Measurements from ENCODE around the gene FAM111A. TPM values are rescaled to one million over a fixed set of nuclear protein-coding genes. Genes with fewer than 3 reads are reported as not detected.
A peak's percentile ranks its signal among the peaks of the same experiment; 100 is the strongest.

The FAM111A gene
- total RNA-seq, 2 donors from 2014 or later, result 69.7 to 79.6 TPM

GRCh38 chr11:59179121-59179520, 36.5 kb downstream of the FAM111A start:
- H3K36me3 Mint-ChIP-seq, result no peaks in the 10 kb centered on the region
- H3K4me3 Mint-ChIP-seq, result no peak overlapping the region
- H3K27ac Mint-ChIP-seq, result no peak overlapping the region
- ATAC-seq (no peak), DNase-seq (ENCODE audit: low spot score) (no peak)
- peaks cover 0 to 6% of the 10 kb centered on the region in 2 donors for H3K4me1 Mint-ChIP-seq (ENCODE audit: low read depth in 2 of 2)
- no peaks in the 10 kb centered on the region for H3K9me3 Mint-ChIP-seq
- peaks cover 9 to 11% of the 10 kb centered on the region in 2 donors for H3K27me3 Mint-ChIP-seq

DNA sequence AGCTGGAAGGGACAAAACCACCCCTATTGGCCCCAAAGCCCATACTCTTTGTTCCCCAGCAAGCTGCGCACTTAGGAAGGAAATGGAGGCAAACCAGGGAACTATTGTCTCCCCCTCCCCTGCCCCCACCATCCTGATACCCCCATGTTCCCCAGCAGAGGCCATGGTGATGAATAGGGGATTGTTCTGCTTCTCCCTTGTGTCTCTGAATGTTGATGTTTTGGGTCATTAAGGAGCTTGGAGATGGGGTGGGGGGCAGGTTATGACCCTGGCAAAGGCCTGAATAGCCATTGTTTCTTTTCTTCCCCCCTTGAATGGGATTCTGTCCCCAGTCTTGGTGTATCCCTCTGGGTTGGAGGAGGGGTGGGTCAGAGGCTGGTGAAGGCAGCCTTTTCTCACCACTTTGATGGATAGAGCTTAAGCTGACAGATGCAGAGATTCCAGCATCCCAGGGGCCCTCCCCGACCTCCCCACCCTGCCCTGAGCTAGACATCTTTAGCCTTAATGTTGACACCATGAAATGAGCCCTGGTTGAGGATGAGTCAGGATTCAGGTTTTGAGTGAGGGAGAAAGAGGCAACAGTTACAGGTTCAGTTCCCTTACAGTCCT, 37.6 kb downstream of the FAM111A start:
- Mint-ChIP-seq H3K4me1 (ENCODE audit: low read depth in 2 of 2) (peaks cover 0 to 5% of the 10 kb centered on the region in 2 donors), H3K27me3 (peaks cover 10 to 11% of the 10 kb centered on the region in 2 donors), H3K4me3 (no peak overlapping the region), H3K27ac (no peak overlapping the region), H3K36me3 (no peaks in the 10 kb centered on the region), H3K9me3 (no peaks in the 10 kb centered on the region)
- DNase-seq (ENCODE audit: low spot score) (no peak), ATAC-seq (no peak)

GRCh38 chr11:59180907-59181306, 38.3 kb downstream of the FAM111A start:
- no peak overlapping the region for H3K27ac Mint-ChIP-seq
- H3K4me3 Mint-ChIP-seq, result no peak overlapping the region
- ATAC-seq, result no peak

DNA sequence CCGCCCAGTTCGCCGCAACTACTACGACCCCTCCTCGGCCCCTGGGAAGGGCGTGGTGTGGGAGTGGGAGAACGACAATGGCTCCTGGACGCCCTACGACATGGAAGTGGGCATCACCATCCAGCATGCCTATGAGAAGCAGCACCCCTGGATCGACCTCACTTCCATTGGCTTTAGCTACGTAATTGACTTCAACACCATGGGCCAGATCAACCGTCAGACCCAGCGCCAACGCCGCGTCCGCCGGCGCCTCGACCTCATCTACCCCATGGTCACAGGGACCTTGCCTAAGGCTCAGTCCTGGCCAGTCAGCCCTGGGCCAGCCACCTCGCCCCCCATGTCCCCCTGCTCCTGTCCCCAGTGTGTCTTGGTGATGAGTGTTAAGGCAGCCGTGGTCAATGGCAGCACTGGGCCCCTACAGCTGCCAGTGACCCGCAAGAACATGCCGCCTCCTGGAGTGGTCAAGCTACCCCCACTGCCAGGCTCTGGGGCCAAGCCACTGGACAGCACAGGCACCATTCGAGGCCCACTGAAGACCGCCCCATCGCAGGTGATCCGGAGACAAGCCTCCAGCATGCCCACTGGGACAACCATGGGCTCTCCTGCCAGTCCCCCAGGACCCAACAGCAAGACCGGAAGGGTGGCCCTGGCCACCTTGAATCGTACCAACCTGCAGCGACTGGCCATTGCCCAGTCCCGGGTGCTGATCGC, 39.2 kb downstream of the FAM111A start:
- Mint-ChIP-seq H3K4me1 (ENCODE audit: low read depth in 2 of 2) (peaks cover 0 to 5% of the 10 kb centered on the region in 2 donors), H3K27me3 (peaks cover 8 to 10% of the 10 kb centered on the region in 2 donors), H3K9me3 (no peaks in the 10 kb centered on the region), H3K4me3 (no peak overlapping the region), H3K36me3 (no peaks in the 10 kb centered on the region), H3K27ac (no peak overlapping the region)
- DNase-seq (ENCODE audit: low spot score) (no peak), ATAC-seq (no peak)

More at GRCh38 chr11:59180907-59181306, 38.3 kb downstream of the FAM111A start:
- no peak for DNase-seq (ENCODE audit: low spot score)
- H3K9me3 Mint-ChIP-seq, result no peaks in the 10 kb centered on the region
- H3K36me3 Mint-ChIP-seq, result no peaks in the 10 kb centered on the region
- H3K27me3 Mint-ChIP-seq, result peaks cover 9 to 11% of the 10 kb centered on the region in 2 donors
- peaks cover 0 to 5% of the 10 kb centered on the region in 2 donors for H3K4me1 Mint-ChIP-seq (ENCODE audit: low read depth in 2 of 2)

DNA sequence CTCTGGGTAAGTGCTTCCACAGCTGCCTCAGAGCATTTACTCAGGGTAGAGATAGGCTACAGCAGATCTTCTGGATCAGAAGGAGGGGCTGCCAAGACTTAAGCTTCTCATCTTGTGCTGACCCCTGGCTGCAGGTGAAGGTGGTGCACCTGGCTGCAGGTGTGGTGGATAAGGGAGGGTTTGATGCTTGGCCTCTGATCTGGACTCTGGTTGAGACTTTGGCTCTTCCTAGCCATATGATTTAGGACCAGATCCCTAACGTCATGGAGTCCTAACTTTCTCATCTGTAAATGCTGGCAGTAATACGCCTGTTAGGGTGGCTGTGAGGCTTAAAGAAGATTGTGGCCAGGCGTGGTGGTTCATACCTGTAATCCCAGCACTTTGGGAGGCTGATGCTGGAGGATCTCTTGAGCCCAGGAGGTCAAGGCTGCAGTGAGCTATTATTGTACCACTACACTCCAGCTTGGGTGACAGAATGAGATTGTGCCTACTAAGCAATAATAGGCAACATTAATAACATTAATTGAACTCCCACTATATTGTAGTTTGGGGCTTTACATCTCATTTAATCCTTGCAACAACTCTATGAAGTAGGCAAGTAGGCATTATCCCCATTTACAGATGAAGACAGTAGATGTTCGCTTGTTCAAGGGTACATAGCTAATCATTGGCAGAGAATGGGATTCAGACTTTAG, 39.9 kb downstream of the FAM111A start:
- DNase-seq (ENCODE audit: low spot score) (no peak), ATAC-seq (no peak)
- H3K4me3 Mint-ChIP-seq, result no peak overlapping the region
- H3K36me3 Mint-ChIP-seq, result no peaks in the 10 kb centered on the region
- no peak overlapping the region for H3K27ac Mint-ChIP-seq
- peaks cover 3 to 8% of the 10 kb centered on the region in 2 donors for H3K27me3 Mint-ChIP-seq
- peaks cover 0 to 5% of the 10 kb centered on the region in 2 donors for H3K4me1 Mint-ChIP-seq (ENCODE audit: low read depth in 2 of 2)
- no peaks in the 10 kb centered on the region for H3K9me3 Mint-ChIP-seq

DNA sequence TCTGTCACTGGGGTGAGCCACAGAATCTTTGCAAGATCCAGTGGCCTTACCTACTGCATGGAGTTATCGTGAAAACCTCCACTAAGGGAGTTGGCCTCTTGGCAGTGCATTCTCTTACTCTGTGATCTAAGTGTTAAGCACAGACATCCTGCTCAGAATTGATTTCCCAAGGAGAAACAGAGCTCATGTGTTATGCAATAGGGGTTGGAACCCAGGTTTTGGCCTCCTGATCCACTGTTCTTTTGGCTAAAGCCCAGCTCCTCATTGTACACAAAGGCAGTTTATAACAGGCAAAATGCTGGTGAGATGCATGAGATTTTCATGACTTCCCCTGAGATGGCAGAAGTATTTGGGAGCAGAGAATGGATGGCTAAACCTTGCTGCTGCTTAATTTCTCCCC, 41.1 kb downstream of the FAM111A start:
- no peak overlapping the region for H3K27ac Mint-ChIP-seq
- no peak for DNase-seq (ENCODE audit: low spot score)
- H3K4me1 Mint-ChIP-seq (ENCODE audit: low read depth in 2 of 2), result peaks cover 0 to 5% of the 10 kb centered on the region in 2 donors
- H3K9me3 Mint-ChIP-seq, result no peaks in the 10 kb centered on the region
- H3K27me3 Mint-ChIP-seq, result peaks cover 0 to 6% of the 10 kb centered on the region in 2 donors
- no peak for ATAC-seq
- H3K4me3 Mint-ChIP-seq, result no peak overlapping the region
- H3K36me3 Mint-ChIP-seq, result no peaks in the 10 kb centered on the region

DNA sequence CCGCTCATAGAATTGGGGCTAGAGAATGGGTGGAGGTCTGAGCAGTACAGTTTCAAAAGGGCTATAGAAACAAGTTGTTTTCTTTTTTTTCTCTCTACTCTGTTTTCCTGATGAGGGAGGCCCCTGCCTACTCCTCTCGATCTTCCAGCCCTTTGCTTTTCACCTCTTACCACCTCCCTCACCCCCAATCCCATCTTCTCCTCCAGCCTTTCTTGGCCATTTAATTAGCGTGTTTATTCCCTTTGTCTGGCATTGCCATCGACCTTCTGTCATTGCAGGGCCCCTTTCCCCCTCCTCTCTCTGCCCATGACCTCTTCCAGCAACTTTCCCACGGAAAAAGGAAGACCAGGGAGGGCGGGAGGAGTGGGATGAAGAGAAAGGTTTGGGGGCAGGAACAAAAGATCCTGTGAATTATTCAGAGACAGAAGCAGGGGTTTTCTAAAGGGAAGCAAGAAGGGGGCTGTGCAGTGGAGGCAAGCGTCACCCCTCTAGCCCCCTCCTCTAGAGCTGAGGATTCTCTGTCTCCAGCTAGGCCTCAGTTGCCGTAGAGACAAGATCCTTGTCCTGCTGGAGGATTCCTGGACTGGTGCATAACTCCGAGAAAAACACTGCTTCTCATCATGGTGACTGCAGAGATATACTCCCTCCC, 42.2 kb downstream of the FAM111A start:
- DNase-seq (ENCODE audit: low spot score), result no peak
- Mint-ChIP-seq H3K4me3 (no peak overlapping the region), H3K27me3 (peaks cover 0 to 6% of the 10 kb centered on the region in 2 donors), H3K27ac (no peak overlapping the region), H3K36me3 (no peaks in the 10 kb centered on the region), H3K4me1 (ENCODE audit: low read depth in 2 of 2) (no peaks in the 10 kb centered on the region), H3K9me3 (no peaks in the 10 kb centered on the region)
- no peak for ATAC-seq

- Mint-ChIP-seq H3K9me3 (no peaks in the 10 kb centered on the region), H3K27me3 (peaks cover 0 to 6% of the 10 kb centered on the region in 2 donors), H3K4me3 (no peak overlapping the region), H3K4me1 (ENCODE audit: low read depth in 2 of 2) (no peaks in the 10 kb centered on the region), H3K27ac (no peak overlapping the region), H3K36me3 (no peaks in the 10 kb centered on the region)
- DNase-seq (ENCODE audit: low spot score) (no peak), ATAC-seq (no peak)
These were observed 42.8 kb downstream of the FAM111A start for GRCh38 chr11:59185386-59185945.

DNA sequence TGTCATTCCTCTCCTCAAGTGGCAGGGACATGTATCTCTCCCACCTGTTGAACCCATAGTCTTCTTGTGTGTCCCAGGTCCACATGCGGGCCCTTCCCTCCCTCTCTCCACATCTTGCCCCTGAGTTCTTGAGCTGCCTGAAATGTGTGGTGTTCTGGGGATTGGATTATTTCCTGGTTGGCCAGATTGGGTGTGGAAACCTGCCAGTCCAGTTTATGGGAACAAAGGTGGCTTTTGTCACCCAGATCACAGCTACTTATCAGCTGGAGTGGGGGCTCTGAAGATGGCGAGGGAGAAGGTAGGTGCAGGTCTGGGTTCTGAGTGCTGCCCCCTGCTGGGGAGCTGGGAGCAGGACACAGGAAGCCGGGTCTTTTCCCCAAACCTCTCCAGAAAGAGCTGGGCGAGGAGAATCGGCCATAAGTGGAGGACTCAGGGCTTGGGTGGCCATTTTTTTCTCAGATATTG, 43.5 kb downstream of the FAM111A start:
- ATAC-seq (peak; percentile 60 to 69), DNase-seq (ENCODE audit: low spot score) (no peak)
- H3K27ac Mint-ChIP-seq, result no peak overlapping the region
- peaks cover 0 to 6% of the 10 kb centered on the region in 2 donors for H3K27me3 Mint-ChIP-seq
- no peaks in the 10 kb centered on the region for H3K36me3 Mint-ChIP-seq
- H3K4me3 Mint-ChIP-seq, result no peak overlapping the region
- H3K4me1 Mint-ChIP-seq (ENCODE audit: low read depth in 2 of 2), result no peaks in the 10 kb centered on the region
- no peaks in the 10 kb centered on the region for H3K9me3 Mint-ChIP-seq

- DNase-seq (ENCODE audit: low spot score) (no peak), ATAC-seq (no peak)
- H3K4me3 Mint-ChIP-seq, result no peak overlapping the region
- H3K4me1 Mint-ChIP-seq (ENCODE audit: low read depth in 2 of 2), result no peaks in the 10 kb centered on the region
- H3K27ac Mint-ChIP-seq, result no peak overlapping the region
- H3K36me3 Mint-ChIP-seq, result no peaks in the 10 kb centered on the region
- H3K9me3 Mint-ChIP-seq, result no peaks in the 10 kb centered on the region
- H3K27me3 Mint-ChIP-seq, result peaks cover 0 to 6% of the 10 kb centered on the region in 2 donors
These were observed 44.4 kb downstream of the FAM111A start for GRCh38 chr11:59187035-59187434.

- H3K9me3 Mint-ChIP-seq, result no peaks in the 10 kb centered on the region
- ATAC-seq (no peak), DNase-seq (ENCODE audit: low spot score) (no peak)
- H3K27ac Mint-ChIP-seq, result no peak overlapping the region
- H3K4me1 Mint-ChIP-seq (ENCODE audit: low read depth in 2 of 2), result no peaks in the 10 kb centered on the region
- H3K4me3 Mint-ChIP-seq, result no peak overlapping the region
- H3K27me3 Mint-ChIP-seq, result peaks cover 0 to 6% of the 10 kb centered on the region in 2 donors
- H3K36me3 Mint-ChIP-seq, result no peaks in the 10 kb centered on the region
These were observed 44.9 kb downstream of the FAM111A start for GRCh38 chr11:59187587-59187986.

- H3K27me3 Mint-ChIP-seq, result peaks cover 0 to 6% of the 10 kb centered on the region in 2 donors
- no peak overlapping the region for H3K27ac Mint-ChIP-seq
- ATAC-seq, result no peak
- no peak overlapping the region for H3K4me3 Mint-ChIP-seq
- no peaks in the 10 kb centered on the region for H3K36me3 Mint-ChIP-seq
- no peaks in the 10 kb centered on the region for H3K4me1 Mint-ChIP-seq (ENCODE audit: low read depth in 2 of 2)
- H3K9me3 Mint-ChIP-seq, result no peaks in the 10 kb centered on the region
- no peak for DNase-seq (ENCODE audit: low spot score)
These were observed 46.3 kb downstream of the FAM111A start for GRCh38 chr11:59188954-59189353.

DNA sequence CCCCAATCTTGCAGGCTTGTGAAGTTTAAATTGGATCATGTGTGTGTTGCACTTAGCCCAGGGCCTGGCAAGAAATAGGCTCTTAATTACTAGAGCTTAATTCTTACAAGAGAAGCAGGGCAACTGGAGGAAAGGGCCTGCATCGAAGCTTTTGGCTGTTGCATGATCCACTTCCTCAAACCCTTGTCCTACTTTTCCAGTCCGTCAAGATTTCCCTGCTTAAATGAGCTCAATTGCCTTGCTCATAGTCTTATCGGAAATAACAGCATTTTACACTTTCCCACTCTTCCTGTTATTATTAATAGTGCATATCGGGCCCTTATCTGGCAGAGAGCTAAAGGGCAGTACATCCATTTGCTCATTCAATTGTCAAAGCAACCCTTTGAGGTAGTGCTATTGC, 47.3 kb downstream of the FAM111A start:
- ATAC-seq (no peak), DNase-seq (ENCODE audit: low spot score) (no peak)
- Mint-ChIP-seq H3K27ac (no peak overlapping the region), H3K9me3 (no peaks in the 10 kb centered on the region), H3K27me3 (peaks cover 0 to 3% of the 10 kb centered on the region in 2 donors), H3K36me3 (no peaks in the 10 kb centered on the region), H3K4me3 (no peak overlapping the region), H3K4me1 (ENCODE audit: low read depth in 2 of 2) (no peaks in the 10 kb centered on the region)
